Fibroblast of upper back skin (primary cell): ENCODE data around the gene TPCN1.
A peak's percentile ranks its signal among the peaks of the same experiment; 100 is the strongest.

Experiments
- DNase-seq: peaks from one replicate; pipeline ENCODE4 v3.0.0-alpha.2; 2013

TPCN1 gene

GRCh38 chr12:113289361-113289760 lies 68.1 kb downstream of the TPCN1 start:
- no peak for DNase-seq

GRCh38 chr12:113290506-113290905 lies 69.2 kb downstream of the TPCN1 start:
- no peak for DNase-seq

DNA sequence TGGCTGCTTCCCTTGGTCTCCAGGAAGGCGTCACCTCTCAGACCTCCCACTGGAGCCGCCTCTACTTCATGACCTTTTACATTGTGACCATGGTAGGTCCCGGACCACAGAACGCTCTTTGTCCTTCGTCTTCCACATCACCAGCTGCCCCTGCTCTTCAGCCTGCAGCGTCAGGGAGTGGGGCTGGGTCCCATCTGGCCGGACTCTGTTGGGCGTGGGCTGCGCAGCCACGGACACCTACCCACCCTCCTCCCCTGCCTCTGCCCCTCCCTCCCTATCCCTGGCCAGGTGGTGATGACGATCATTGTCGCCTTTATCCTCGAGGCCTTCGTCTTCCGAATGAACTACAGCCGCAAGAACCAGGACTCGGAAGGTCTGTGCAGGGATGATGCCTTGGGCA lies 70.3 kb downstream of the TPCN1 start:
- no peak for DNase-seq

- DNase-seq, result peak; percentile 59
Measured at GRCh38 chr12:113292091-113292490, 70.8 kb downstream of the TPCN1 start.

DNA sequence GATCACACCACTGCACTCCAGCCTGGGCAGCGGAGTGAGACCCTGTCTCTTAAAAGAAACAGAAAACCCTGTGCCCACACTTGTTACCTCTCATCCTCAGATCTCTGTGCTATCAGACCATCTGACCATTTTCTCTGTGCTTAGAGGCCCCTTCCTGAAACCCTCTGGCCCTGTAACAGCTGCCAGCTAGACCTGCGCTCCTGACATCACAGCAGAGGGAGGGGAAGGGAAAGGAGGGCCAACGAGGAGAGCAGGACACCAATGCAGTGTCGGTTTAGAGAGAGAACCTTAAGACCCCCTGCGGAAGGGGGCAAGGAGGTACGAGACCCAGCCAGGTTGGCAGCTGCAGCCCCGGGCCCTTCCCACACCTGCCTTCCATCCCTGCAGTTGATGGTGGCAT lies 71.3 kb downstream of the TPCN1 start:
- DNase-seq, result no peak

DNA sequence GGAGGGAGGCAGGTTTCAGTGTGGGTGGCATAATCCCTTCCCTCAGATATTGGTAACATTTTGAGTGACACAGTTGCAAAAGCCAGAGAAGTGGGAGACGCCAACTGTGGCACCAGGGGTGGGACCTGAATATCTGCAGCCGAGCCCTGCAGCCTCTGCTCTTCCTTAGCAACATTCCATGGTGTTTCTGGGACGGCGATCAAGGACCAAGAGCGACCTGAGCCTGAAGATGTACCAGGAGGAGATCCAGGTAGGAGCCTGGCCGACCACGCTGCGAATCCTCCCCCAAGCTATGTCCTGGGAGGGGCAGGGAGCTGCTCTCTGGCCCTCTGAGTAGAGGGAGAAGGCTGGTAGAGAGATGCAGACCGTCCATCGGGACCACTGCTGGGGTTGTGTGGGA lies 71.8 kb downstream of the TPCN1 start:
- DNase-seq, result no peak

GRCh38 chr12:113295886-113296556 lies 74.8 kb downstream of the TPCN1 start:
- no peak for DNase-seq

DNA sequence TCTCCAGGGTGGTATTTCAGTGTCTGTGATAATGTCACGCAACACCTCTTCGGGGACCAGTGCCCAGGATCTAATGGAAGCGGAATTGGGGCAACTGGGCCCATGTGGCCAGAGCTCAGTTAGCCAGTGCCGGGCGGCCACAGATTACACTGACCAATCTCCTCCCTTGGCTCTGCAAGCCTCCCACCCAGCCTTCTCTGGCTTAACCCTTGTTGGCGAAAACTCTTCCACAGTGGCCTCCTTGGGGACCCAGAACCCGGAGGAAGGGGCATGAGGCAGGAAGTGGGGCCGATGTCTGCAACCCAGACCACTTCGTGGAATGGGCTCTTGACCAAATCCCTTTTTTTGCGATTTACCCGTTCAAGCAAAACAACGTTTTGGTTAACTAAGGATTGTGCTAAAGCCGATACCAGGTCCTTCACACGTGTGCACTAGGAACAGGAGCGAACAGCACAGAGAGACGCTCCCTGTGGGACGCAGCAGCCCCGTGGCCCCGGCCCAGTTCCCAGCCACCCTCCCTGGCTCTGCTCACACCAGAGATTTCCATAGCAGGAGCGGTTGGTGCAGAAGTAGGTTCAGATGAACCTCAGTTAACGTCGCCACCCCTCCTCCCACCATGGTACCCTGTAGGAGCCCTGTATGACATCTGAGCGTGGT lies 75.4 kb downstream of the TPCN1 start:
- no peak for DNase-seq

- no peak for DNase-seq
Measured at GRCh38 chr12:113297214-113297587, 75.9 kb downstream of the TPCN1 start.

GRCh38 chr12:113297621-113298471 lies 76.6 kb downstream of the TPCN1 start:
- no peak for DNase-seq

- no peak for DNase-seq
Measured at GRCh38 chr12:113298472-113298817, 77.2 kb downstream of the TPCN1 start.

DNA sequence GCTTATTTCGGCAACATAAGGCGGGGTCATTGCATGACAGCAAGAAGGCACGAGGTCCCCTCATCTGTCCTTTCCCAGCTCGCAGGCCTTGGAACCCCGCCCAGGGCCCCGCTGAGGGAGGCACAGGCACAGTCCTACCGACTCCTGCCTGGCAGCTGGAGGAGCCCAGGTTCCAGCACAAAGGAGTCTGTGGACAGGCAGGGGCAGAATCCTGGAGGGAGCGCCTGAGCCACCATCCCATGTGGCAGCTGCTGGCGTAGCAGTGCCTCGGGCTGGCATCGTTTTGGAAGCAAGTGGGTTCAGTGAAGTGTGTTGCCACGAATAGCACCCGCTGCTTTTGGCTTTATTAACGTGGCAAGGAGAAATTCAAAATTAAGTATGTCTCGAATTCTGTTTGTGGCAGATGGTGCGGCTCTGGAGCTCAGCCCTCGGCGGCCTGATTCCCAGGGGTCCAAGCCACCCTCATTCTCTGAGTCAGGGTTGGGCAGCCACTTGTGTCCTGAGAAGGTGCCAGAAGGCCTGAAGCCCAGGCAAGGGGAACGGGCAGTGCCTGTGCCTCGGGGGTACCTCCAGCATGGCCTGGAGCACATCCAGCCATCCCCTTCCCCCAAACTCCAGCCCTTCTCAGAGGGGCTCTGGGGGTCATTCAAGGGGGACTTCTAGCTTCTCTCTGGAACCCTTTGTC lies 77.7 kb downstream of the TPCN1 start:
- DNase-seq, result no peak

- DNase-seq, result peak; percentile 75
Measured at GRCh38 chr12:113299619-113300237, 78.5 kb downstream of the TPCN1 start.

DNA sequence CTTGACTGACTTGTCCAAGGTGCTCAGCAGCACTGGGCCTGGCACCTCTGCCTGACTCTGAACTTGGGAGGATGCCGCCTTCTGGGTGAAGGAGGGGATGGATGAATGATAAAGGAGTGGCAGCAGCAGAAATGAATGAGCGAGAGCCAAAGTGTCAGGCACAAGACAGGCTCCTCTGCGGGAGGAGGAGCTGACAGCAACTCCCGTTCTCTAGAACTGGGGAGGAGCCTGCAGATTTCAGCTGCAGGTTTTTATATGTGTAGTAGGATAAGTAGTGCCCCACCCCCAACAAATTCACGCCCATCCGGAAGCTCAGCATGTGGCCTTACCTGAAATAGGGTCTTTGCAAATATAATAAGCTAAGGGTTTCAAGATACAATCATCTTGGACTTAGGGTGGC lies 80.5 kb downstream of the TPCN1 start:
- DNase-seq, result no peak

- DNase-seq, result no peak
Measured at GRCh38 chr12:113302466-113302865, 81.2 kb downstream of the TPCN1 start.

DNA sequence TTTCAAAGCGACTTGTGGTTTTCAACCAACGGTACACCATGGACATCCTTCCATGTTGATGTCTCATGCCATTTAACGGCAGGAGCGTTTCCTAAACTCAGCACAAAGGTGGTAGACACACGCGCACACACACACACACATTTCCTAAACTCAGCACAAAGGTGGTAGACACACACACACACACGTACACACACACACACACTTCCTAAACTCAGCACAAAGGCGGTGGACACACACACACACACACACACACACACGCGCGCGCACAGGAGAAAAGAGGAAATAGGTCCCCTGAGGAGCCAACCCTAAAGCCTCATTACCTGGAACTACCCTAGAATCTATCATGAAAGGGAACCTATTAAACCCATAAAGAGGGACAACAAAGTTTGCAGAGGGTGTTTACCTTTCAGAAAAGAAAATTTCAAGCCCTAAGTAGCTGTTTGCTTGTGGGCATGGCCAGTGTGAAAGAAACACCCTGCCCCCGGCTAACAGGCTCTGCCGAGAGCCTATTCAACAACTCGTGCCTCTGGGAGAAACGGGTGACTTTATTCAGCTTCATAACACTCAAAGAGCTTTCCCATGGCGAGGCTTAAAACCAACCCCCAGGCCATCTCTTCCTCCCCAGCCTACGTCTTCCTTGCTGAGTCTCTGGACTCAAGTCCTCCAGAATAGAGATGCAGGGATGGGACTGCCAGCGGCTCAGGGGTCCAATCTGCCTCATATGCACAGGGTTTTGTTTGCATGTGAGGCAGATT lies 81.8 kb downstream of the TPCN1 start:
- DNase-seq, result no peak

DNA sequence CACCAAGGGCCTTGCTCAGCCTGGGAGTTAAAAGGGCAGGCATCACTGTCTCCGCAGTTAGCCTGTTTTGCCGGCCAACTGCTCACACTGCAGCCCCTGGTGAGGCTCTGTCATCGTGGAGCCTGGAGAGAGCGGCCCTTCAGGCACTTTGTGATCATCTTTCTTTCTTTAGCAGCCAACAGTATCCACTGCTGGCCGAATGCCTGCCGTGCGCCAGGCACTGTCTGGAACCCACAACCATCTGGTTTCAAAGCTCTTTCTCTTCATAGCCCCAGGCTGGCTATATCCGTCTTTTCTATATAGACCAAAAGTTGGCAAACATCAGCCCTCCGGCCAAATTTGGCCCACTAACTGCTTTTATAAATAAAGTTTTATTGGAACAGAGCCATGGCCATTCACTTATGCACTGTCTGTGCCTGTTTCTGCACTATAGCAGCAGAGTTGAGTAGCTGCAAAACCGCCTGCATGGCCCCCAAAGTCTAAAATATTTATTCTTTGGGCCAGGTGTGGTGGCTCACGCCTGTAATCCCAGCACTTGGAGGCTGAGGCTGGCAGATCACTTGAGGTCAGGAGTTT lies 84.1 kb downstream of the TPCN1 start:
- DNase-seq, result no peak

GRCh38 chr12:113306382-113306781 lies 85.1 kb downstream of the TPCN1 start:
- DNase-seq, result no peak

- no peak for DNase-seq
Measured at GRCh38 chr12:113310489-113310888, 89.2 kb downstream of the TPCN1 start.

DNA sequence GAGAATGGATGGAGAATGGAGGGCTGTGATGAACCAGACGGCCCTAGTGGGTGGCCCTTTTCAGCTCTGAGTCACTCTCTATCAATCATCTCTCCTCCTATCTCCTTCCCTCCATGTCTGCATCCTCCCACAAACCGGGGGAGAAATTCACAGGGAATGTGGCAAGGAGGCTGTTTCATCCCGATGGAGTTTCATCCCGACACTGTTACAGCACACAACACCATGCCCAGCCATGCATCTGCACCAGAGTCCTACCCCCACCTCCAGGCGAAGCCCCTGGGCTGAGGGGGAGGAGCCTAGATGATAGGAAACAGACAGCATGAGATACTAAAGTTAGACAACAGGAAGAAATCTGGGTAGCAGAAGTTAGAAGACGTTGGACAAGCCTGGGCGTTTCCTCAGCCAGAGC lies 92.9 kb downstream of the TPCN1 start:
- peak; percentile 77 for DNase-seq

GRCh38 chr12:113315358-113315757 lies 94.1 kb downstream of the TPCN1 start:
- no peak for DNase-seq

GRCh38 chr12:113316155-113316554 lies 94.9 kb downstream of the TPCN1 start:
- DNase-seq, result no peak
